HG03442 (cell line): ENCODE data around the gene RAB4B.
"Not testable (repeated sequence)": the region's sequence is repeated elsewhere in the genome, so short reads cannot be mapped to it uniquely, and the experiment has no call there.

ENCODE experiments used
- ATAC-seq: cut with Tn5 transposase; IDR thresholded peaks from one replicate; pipeline ENCODE4 v1.9.1; 2021; ENCODE audit warnings: mild to moderate bottlenecking, moderate library complexity; ENCODE audit not compliant: unreplicated experiment

RAB4B gene

GRCh38 chr19:40750058-40750873 is 27.8 kb upstream of the RAB4B start, which contains the start of gene ACTMAP:
TSS of gene ACTMAP (minus strand) at chr19:40750477. CDS start at chr19:40749803, 674 bp downstream.
- ATAC-seq: peak; percentile 79

DNA sequence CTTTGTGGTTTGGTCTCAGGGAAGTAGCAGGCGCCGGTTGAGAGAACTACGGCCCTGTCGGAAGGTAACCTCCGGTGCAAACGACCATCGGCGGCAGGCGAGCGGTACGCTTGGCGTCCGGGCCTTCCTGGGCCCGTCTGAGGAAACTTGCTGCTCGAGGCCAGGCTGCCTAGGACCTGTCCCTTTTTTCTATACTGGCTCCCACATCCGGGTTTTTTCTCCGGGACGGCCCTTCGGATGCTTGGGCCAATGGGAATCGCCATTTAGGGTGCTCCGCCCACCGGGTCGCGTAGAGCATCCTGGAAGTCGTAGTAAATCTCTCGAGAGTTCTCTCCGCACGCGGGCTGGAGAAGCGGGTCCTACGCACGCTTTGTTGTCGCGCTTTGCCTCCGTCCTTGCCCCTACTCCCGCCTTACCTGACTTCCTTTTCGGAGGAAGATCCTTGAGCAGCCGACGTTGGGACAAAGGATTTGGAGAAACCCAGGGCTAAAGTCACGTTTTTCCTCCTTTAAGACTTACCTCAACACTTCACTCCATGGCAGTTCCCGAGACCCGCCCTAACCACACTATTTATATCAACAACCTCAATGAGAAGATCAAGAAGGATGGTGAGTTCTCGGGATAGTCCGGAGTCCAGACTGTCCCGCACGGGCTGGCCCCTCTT is 27.0 kb upstream of the RAB4B start, which contains the start of gene SNRPA:
SNRPA (plus strand) TSS at position 330 of the 664 bp plus-strand sequence; CDS start at position 536, 206 bp downstream.
- peak; percentile 49 for ATAC-seq

GRCh38 chr19:40752257-40752781 is 25.7 kb upstream of the RAB4B start:
- no peak for ATAC-seq

GRCh38 chr19:40754611-40755247 is 23.3 kb upstream of the RAB4B start:
- no peak for ATAC-seq

- ATAC-seq: no peak
These were observed 22.8 kb upstream of the RAB4B start for GRCh38 chr19:40755248-40755624.

DNA sequence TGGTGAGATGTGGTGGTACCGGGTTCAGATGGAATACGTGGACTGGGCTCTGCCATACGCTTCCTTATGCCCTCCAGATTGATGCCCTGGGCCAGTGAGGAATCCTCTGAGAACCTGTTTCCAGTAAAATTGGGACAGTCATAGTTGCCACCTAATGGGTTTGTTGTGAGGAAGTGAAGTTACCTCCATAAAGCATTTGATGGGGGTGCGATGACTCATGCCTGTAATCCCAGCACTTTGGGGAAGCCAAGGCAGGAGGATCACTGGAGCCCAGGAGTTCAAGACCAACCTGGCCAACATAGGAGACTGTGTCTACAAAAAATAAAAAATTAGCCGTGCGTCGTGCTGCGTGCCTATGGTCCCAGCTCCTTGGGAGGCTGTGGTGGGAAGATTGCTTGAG is 22.3 kb upstream of the RAB4B start:
- ATAC-seq: no peak

- ATAC-seq: no peak
These were observed 21.4 kb upstream of the RAB4B start for GRCh38 chr19:40756502-40757110.

DNA sequence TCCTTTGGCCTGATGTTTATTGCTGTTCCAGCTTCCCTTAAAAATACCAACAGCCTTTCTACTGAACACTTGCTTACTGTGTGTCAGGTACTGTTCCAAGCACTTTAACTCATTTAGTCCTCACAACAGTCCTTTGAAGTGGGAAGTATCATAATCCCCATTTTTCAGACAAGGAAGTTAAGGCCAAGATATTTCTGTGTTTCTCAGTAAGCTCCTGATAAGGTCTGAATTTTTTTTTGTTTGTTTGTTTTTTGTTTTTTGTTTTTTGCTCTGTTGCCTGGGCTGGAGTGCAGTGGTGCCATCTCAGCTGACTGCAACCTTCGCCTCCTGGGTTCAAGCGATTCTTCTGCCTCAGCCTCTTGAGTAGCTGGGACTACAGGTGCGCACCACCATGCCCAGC is 19.6 kb upstream of the RAB4B start:
- no peak for ATAC-seq

DNA sequence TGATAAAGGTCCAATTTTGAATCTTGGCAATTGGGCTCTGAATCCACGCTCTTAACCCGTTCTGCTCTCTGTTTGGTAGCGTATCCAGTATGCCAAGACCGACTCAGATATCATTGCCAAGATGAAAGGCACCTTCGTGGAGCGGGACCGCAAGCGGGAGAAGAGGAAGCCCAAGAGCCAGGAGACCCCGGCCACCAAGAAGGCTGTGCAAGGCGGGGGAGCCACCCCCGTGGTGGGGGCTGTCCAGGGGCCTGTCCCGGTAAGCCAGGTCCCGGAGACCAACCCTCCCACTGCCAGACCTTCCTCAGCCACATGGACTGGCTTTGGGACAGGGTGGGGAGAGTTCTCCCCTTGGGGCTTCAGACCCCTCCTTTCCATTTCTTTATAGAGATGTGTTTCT is 18.7 kb upstream of the RAB4B start:
- no peak for ATAC-seq

DNA sequence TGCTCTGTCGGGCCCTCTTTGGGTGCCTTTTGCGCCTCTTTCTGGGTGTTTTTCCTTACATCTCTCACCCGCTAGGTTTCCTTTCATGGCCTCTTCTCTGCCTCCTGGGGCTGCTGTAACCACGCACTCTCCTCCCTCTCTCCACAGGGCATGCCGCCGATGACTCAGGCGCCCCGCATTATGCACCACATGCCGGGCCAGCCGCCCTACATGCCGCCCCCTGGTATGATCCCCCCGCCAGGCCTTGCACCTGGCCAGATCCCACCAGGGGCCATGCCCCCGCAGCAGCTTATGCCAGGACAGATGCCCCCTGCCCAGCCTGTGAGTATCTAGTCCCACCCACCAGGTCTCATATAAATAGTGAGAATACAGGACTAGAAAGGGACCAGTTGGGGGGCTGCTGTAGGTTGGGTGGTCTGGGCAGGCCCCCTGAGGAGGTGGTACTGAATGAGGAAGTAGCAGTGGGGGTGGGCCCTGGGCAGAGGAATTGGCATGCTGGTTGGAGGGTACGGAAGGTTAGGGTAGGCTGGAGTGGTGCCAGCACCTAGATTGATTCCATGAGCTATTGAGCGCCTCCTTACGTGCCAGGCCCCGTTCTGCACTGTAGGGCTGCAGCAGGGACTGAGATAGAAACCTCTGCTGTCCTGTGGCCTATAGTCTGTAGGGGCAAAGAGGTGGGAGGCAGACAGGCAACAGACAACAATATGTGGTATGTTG is 15.1 kb upstream of the RAB4B start:
- ATAC-seq: no peak

GRCh38 chr19:40763526-40763925 is 14.5 kb upstream of the RAB4B start:
- ATAC-seq: no peak

DNA sequence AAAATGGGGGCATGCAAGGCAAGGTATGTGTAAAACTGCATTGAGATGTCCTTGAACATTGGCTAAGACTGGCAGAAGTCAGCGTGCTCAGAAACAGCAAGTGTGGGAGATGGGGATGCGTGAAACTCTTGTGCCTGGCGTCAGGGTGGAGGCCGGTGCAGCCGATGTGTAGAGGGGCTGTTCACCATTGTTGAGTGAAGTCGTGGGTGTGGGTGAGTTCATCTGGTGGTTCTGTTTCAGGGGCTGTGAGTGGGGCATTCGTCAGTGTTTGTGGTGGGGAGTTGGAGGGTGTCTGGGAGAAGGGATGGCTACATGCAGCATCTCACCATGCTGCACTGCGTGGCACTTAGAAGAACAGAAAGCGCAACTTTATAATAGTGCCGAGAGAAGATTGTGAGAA is 14.1 kb upstream of the RAB4B start:
- no peak for ATAC-seq

DNA sequence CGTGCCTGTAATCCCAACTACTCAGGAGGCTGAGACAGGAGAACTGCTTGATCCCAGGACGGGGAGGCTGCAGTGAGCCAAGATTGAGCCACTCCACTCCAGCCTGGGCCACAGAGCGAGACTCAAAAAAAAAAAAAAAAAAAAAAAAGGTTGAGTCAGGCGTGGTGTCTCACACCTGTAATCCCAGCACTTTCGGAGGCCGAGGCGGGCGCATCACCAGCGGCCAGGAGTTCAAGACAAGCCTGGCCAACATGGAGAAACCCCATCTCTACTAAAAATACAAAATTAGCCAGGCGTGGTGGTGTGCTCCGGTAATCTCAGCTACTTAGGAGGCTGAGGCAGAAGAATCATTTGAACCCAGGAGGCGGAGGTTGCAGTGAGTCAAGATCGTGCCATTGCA is 11.7 kb upstream of the RAB4B start:
- not testable (repeated sequence) for ATAC-seq

DNA sequence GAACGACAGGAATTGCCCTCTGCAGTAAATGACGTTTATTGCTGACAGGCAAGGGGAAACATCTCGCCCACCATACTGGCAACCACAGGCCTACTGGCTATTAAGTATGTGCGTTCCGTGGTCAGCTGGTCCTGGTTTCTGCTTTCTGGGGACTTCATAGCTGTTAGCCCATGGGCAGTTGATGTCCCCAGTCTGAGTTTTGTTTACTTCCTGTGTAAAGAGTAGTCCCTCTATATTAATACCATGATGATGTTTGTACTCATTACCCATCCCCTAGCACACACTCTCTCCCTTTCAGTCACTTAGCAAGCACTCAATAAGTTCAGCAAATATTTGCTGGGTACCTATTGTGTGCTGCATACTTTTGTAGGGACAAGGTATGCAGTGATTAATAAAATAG is 9.2 kb upstream of the RAB4B start:
- ATAC-seq: no peak

DNA sequence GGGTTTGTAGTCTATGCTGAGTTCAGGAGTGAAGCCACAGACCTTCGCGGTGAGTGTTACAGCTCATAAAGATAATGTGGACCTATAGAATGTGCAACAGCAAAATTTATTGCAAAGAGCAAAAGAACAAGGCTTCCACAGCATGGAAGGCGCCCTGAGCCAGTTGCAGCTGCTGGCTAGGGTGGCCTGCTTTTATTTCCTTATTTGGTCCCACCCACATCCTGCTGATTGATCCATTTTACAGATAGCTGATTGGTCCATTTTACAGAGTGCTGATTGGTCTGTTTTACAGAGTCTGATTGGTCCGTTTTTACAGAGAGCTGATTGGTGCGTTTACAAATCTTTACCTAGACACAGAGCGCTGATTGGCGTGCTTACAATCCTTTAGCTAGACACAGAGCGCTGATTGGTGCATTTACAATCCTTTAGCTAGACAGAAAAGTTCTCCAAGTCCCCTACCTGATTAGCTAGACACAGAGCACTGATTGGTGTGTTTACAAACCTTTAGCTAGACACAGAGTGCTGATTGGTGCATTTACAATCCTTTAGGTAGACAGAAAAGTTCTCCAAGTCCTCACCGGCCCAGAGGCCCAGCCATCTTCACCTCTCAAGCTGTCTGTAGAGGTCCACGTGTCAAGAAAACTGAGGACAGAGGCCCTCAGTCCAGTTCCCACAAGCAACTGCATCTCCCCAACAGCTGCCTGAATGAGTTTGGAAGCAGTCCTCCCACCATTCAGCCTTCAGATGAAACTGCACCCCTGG is 6.8 kb upstream of the RAB4B start:
- not testable (repeated sequence) for ATAC-seq

DNA sequence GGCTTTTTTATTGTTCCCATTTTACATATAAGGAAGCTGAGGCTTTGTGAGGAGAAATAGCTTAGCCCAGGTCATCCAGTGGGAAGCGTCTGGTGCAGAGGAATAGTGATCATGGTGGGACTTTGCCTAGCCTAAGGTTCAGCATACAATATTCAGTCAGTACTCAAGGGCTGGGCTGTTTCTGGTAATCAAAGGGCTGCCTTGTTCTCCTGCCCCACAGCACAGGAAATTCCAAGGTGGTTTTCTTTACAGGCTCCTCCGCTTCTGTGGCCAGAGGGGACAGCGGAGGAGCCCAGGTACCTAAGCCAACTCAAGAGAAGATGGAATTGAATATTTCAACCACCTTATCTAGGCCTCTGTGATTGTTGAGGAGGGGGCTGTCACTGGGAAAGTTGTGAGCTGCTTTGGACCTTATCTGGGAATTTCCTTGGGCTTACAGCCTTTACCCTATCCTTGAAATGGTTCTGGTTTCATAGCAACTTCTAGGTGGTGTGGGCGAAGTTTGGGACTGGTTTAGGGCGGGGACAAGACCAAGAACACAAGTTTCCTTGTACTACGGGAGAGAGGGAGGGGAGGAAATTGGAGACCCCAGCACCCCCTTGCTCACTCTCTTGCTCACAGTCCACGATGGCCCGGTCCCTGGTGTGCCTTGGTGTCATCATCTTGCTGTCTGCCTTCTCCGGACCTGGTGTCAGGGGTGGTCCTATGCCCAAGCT is 3.0 kb upstream of the RAB4B start, which contains the start of gene MIA:
MIA (plus strand) TSS at position 606 of the 716 bp plus-strand sequence; CDS start at position 628, 22 bp downstream.
- ATAC-seq: no peak

- ATAC-seq: no peak
These were observed 2.4 kb upstream of the RAB4B start for GRCh38 chr19:40775632-40776022.

DNA sequence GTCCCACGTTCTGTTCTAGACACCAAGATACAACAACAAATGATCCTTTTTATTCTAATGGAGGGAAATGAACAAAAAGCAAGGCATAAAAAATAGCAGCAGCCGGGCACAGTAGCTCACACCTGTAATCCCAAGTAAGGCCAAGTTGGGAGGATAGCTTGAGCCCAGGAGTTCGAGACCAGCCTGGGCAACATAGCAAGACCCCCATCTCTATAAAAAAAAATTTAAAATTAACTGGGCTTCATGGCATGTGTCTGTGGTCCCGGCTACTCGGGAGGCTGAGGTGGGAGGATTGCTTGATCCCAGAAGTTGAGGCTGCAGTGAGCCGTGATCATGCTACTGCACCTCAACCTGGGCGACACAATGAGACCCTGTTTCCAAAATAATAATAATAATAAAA is 1.7 kb upstream of the RAB4B start:
- no peak for ATAC-seq
